NCI-H82 treated with DMSO at 0.1 percent for 48 hours (cell line): ENCODE data around the gene FIBIN.

Experiments
- DNase-seq: peaks from one replicate; lab custom pipeline; 2025; ENCODE audit not compliant: unreplicated experiment; lab: John Stamatoyannopoulos, UW

FIBIN gene

GRCh38 chr11:27020751-27021150 is 26.8 kb downstream of the FIBIN start:
- no peak for DNase-seq

- DNase-seq: no peak
Measured at GRCh38 chr11:27022659-27023251, 28.8 kb downstream of the FIBIN start.

- DNase-seq: no peak
Measured at GRCh38 chr11:27024865-27025264, 31.0 kb downstream of the FIBIN start.

GRCh38 chr11:27025312-27025955 is 31.5 kb downstream of the FIBIN start:
- DNase-seq: no peak

GRCh38 chr11:27025957-27026733 is 32.2 kb downstream of the FIBIN start:
- DNase-seq: no peak

GRCh38 chr11:27028561-27028965 is 34.7 kb downstream of the FIBIN start:
- DNase-seq: no peak

DNA sequence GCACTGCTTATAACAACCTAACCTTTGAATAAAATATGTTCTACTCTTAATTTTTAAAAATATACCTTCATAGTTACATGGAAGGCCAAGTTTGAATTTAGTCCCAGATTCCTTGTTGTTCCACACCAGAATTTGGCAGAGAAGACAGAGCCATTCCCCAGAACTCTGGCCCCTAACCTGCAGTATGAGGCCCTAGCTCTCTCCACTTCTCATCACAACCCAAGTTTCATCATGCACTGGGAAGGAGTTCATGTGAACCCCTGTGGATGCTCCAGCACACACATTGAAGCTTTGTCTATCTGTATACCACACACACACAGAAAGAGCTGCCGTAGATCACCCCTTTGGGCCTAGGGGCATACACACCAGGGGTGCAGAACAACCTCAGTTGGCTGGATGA is 36.1 kb downstream of the FIBIN start:
- DNase-seq: no peak

DNA sequence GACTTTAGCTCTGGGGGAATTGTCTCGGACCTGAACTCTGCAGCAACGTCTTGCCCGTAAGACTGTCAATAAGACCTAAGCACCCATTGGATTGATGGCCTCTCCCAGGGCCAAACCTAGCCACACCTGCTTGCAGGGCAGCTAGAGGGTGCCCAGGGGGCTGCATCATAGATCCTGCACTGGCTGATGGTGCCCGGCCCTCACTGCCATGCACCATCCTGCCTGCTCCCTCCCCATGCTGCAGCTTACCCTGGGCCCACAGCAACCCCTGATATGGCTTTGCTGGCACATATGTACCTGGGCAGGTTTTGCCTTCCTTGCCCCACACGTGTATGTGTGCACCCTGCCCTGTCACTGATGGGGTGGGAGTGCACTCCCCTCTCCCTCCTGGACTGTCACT is 37.8 kb downstream of the FIBIN start:
- no peak for DNase-seq

GRCh38 chr11:27039873-27040272 is 46.0 kb downstream of the FIBIN start:
- DNase-seq: no peak

GRCh38 chr11:27040302-27041115 is 46.6 kb downstream of the FIBIN start, which contains the start of gene BBOX1:
Gene BBOX1, plus strand, starts transcription at chr11:27040815. Its CDS starts 14,616 bp downstream, at chr11:27055431.
- DNase-seq: no peak

DNA sequence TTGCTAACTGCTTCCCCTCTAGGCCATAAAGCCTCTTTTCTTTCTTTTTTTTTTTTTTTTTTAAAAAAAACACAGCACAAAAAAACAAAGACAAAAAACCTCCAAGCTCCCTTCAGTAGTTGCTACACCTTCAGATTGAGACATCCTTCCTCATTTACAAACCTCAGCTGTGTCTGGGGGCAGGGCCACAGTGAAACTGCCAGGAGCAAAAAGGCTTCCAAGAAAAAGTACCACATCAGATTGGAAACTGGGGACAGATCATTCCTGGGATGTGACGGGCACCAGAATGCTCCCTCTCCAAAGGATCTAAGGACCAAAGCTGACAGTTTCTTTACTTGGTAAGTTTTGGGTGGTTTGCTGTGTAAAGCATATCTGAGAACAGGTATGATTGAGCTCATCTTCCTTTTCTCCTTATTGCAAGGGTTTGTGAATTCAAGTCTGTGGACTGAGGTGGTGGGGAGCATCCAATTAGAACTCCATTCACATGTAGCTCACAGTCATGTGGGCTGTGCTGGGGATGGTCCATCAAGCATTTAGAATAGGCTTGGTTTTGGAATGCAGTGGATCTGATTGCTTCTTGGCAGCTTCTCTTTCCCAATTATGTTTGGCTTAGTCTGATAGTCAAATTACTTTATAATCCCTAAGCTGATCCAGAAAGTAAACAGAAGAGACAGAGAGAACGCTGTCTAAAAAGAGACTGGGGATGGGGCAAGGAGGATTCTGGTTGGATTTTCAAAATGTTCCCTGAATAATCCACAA is 47.4 kb downstream of the FIBIN start:
- DNase-seq: peak; percentile 53
